ENCODE measurements around the gene SMURF2.
"Not testable (repeated sequence)": the region's sequence is repeated elsewhere in the genome, so short reads cannot be mapped to it uniquely, and the experiment has no call there.

SMURF2 gene

GRCh38 chr17:64599187-64599676 is 62.9 kb downstream of the SMURF2 start:
- ATAC-seq: peak; percentile 96
- Mint-ChIP-seq H3K27ac (peak overlapping the region; percentile 86), H3K9me3 (no peaks in the 10 kb centered on the region), H3K4me3 (peak overlapping the region; percentile 55), H3K36me3 (peaks cover 10% of the 10 kb centered on the region), H3K4me1 (peaks cover 23% of the 10 kb centered on the region), H3K27me3 (no peaks in the 10 kb centered on the region)

DNA sequence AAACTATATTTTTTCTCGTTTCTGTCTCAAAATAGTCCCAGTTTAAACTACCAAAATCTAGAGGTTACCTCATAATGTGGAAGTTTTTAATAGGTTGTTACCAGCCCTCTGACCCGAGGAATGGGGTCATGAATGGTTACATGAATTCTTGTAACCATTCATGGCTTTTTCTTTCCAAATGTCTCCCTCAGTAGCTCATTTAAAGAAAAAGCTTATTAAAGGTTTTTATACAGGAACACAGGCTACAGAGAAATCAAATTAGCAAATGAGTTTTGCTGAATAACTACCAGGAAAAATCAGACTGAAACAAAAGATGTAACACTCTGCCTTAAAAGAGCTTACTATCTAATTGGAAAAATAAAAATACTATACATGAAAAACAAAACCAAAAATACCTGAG is 63.4 kb downstream of the SMURF2 start:
- peaks cover 10% of the 10 kb centered on the region for H3K36me3 Mint-ChIP-seq
- peaks cover 23% of the 10 kb centered on the region for H3K4me1 Mint-ChIP-seq
- H3K4me3 Mint-ChIP-seq: no peak overlapping the region
- no peak for ATAC-seq
- peak overlapping the region; percentile 86 for H3K27ac Mint-ChIP-seq
- no peaks in the 10 kb centered on the region for H3K9me3 Mint-ChIP-seq
- H3K27me3 Mint-ChIP-seq: no peaks in the 10 kb centered on the region

DNA sequence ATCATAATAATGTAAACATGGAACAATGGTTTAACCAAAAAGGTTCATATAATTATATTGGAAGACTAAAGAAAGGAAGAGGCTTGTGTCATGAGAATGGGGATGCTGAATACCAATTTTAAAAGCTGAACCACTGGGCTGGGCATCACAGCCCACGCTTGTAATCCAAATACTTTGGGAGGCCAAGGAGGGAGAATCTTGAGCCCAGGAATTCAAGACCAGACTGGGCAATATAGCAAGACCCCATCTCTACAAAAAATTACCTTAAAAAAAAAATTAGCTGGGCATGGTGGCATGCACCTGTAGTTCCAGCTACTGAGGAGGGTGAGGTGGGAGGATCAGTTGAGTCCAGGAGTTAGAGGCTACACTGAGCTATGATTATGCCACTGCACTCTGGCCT is 65.1 kb downstream of the SMURF2 start:
- peaks cover 19% of the 10 kb centered on the region for H3K36me3 Mint-ChIP-seq
- H3K27ac Mint-ChIP-seq: no peak overlapping the region
- H3K4me3 Mint-ChIP-seq: no peak overlapping the region
- H3K4me1 Mint-ChIP-seq: peaks cover 26% of the 10 kb centered on the region
- no peaks in the 10 kb centered on the region for H3K27me3 Mint-ChIP-seq
- no peaks in the 10 kb centered on the region for H3K9me3 Mint-ChIP-seq
- no peak for ATAC-seq

- Mint-ChIP-seq H3K4me1 (peaks cover 27% of the 10 kb centered on the region), H3K27me3 (no peaks in the 10 kb centered on the region)
- ATAC-seq: no peak
Observed at GRCh38 chr17:64596439-64596838, 65.7 kb downstream of the SMURF2 start.

GRCh38 chr17:64591944-64592343 is 70.2 kb downstream of the SMURF2 start:
- no peak for ATAC-seq
- Mint-ChIP-seq H3K4me1 (peaks cover 12% of the 10 kb centered on the region), H3K27ac (no peak overlapping the region), H3K9me3 (no peaks in the 10 kb centered on the region), H3K36me3 (peaks cover 30% of the 10 kb centered on the region), H3K27me3 (no peaks in the 10 kb centered on the region), H3K4me3 (no peak overlapping the region)

More at GRCh38 chr17:64596439-64596838, 65.7 kb downstream of the SMURF2 start:
- H3K36me3 Mint-ChIP-seq: peaks cover 22% of the 10 kb centered on the region
- H3K4me3 Mint-ChIP-seq: no peak overlapping the region
- H3K27ac Mint-ChIP-seq: no peak overlapping the region
- H3K9me3 Mint-ChIP-seq: no peaks in the 10 kb centered on the region

GRCh38 chr17:64585146-64585545 is 77.0 kb downstream of the SMURF2 start:
- no peaks in the 10 kb centered on the region for H3K27me3 Mint-ChIP-seq
- no peak overlapping the region for H3K4me3 Mint-ChIP-seq
- H3K36me3 Mint-ChIP-seq: peaks cover 24% of the 10 kb centered on the region
- no peak overlapping the region for H3K27ac Mint-ChIP-seq
- peaks cover 10% of the 10 kb centered on the region for H3K4me1 Mint-ChIP-seq
- H3K9me3 Mint-ChIP-seq: no peaks in the 10 kb centered on the region
- no peak for ATAC-seq

DNA sequence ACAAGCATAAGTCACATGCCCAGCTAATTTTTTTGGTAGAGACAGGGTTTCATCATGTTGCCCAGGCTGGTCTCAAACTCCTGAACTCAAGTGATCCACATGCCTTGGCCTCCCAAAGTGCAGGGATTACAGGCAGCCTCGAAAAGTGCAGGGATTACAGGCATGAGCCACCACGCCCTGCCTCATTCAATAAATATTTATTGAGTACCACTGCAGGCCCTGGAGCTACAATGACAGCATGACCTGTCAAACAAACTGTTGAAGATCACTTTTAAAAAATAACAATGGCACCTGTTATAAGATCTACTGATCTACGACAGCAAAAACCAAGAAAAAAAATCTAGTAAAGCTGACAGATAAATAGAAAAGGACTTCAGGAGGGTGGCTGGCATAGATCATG is 79.1 kb downstream of the SMURF2 start:
- H3K9me3 Mint-ChIP-seq: no peaks in the 10 kb centered on the region
- peaks cover 10% of the 10 kb centered on the region for H3K4me1 Mint-ChIP-seq
- peaks cover 31% of the 10 kb centered on the region for H3K36me3 Mint-ChIP-seq
- no peak for ATAC-seq
- H3K27me3 Mint-ChIP-seq: no peaks in the 10 kb centered on the region
- H3K27ac Mint-ChIP-seq: no peak overlapping the region
- no peak overlapping the region for H3K4me3 Mint-ChIP-seq

DNA sequence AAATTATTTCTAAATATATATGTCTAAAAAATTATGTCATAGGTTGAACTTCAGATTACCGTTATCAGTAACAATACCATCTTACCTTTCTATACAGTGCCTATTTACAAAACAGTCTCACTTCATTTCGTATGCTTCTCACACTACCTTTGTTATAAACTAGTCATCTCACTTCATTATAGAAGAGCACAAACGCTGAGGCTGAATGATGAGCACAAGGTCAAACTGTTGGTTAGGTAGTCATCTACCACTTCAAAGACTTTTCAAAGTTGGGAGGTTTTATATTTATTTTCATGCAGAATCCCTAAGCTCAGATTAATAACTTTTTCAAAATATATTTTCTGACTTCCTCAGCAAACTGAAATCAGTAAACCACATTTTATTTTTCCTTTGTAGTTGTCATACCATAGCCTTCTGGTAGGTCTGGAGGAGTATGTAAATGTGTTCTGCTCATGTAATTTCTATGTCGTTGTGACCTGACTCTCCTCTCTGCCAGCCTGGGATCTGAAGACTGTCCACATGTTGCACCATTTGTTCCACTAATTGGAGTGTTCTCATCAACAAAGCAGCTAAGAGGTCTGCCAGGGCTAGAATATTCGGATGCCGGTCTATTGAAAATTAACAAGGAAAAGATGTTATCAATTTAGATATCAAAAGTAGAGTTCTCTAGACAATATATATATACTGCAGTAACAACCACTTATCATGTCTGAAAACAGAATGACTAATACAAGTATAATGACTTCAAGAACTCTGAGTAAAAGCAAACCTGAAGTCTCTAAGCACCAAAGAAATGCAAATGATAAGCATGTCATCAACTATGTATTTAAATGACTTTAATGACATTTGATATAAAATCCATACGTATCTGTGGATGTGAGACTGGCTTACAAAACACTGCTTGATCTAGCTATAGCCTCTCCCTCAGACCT is 81.5 kb downstream of the SMURF2 start:
- peak overlapping the region; percentile 48 for H3K27ac Mint-ChIP-seq
- no peaks in the 10 kb centered on the region for H3K27me3 Mint-ChIP-seq
- ATAC-seq: peak; percentile 8
- H3K36me3 Mint-ChIP-seq: peaks cover 41% of the 10 kb centered on the region
- no peak overlapping the region for H3K4me3 Mint-ChIP-seq
- peaks cover 10% of the 10 kb centered on the region for H3K4me1 Mint-ChIP-seq
- no peaks in the 10 kb centered on the region for H3K9me3 Mint-ChIP-seq

DNA sequence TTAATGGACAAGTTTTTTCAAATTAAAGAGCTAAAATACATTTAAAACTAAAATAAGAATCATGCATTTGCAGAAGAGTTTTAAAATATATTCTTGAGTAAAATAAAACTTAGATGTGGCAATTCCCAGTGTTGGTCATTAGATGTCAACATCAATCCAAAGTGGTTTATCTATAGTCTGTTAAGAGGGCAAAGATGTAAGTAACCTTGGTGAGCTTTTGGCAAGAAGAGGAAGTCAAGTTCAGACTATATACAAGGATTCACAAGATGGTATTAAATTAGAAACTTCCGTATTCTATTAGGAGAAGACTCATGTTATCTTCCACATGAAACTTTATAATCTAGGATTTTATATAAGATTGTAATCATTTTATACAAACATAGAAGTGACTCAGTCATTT is 82.2 kb downstream of the SMURF2 start:
- no peak overlapping the region for H3K4me3 Mint-ChIP-seq
- H3K9me3 Mint-ChIP-seq: no peaks in the 10 kb centered on the region
- peaks cover 41% of the 10 kb centered on the region for H3K36me3 Mint-ChIP-seq
- no peak for ATAC-seq
- H3K27me3 Mint-ChIP-seq: no peaks in the 10 kb centered on the region
- peaks cover 10% of the 10 kb centered on the region for H3K4me1 Mint-ChIP-seq
- no peak overlapping the region for H3K27ac Mint-ChIP-seq

DNA sequence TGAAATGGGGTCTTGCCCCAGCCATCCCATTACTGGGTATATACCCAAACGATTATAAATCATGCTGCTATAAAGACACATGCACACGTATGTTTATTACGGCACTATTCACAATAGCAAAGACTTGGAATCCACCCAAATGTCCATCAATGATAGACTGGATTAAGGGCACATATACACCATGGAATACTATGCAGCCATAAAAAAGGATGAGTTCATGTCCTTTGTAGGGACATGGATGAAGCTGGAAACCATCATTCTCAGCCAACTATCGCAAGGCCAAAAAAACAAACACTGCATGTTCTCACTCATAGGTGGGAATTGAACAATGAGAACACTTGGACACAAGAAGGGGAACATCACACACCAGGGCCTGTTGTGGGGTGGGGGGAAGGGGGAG is 85.1 kb downstream of the SMURF2 start:
- H3K27ac Mint-ChIP-seq, H3K9me3 Mint-ChIP-seq, H3K4me1 Mint-ChIP-seq, H3K27me3 Mint-ChIP-seq, H3K4me3 Mint-ChIP-seq, ATAC-seq: not testable (repeated sequence)
- H3K36me3 Mint-ChIP-seq: peaks cover 39% of the 10 kb centered on the region

DNA sequence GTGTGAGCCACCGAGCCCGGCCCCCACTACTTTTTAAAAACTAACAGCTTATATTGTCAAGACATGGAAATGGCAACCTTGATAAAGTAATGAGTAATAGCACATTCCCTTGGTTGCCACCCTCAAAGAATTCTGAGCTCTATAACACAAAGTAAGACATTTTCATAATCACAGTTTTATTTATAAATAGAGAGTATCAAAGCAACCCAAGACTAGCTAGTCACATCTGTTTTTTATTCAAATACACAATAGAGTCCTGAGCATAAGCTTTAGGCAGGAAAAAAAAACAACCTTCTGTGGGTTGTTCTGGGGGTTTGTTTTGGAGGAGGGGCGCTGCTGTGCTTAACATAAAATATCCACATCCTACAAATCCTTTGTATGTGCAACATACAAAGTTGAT is 86.7 kb downstream of the SMURF2 start:
- Mint-ChIP-seq H3K27ac (no peak overlapping the region), H3K4me1 (no peaks in the 10 kb centered on the region), H3K4me3 (no peak overlapping the region), H3K9me3 (no peaks in the 10 kb centered on the region), H3K36me3 (peaks cover 28% of the 10 kb centered on the region), H3K27me3 (no peaks in the 10 kb centered on the region)
- ATAC-seq: no peak

- peaks cover 25% of the 10 kb centered on the region for H3K36me3 Mint-ChIP-seq
- ATAC-seq: no peak
- H3K9me3 Mint-ChIP-seq: no peaks in the 10 kb centered on the region
Observed at GRCh38 chr17:64574646-64575045, 87.5 kb downstream of the SMURF2 start.

GRCh38 chr17:64573214-64573613 is 88.9 kb downstream of the SMURF2 start:
- no peak overlapping the region for H3K4me3 Mint-ChIP-seq

More at GRCh38 chr17:64574646-64575045, 87.5 kb downstream of the SMURF2 start:
- Mint-ChIP-seq H3K4me3 (no peak overlapping the region), H3K27me3 (no peaks in the 10 kb centered on the region), H3K4me1 (no peaks in the 10 kb centered on the region), H3K27ac (no peak overlapping the region)

GRCh38 chr17:64572682-64573154 is 89.4 kb downstream of the SMURF2 start:
- H3K36me3 Mint-ChIP-seq: peaks cover 20% of the 10 kb centered on the region
- H3K4me1 Mint-ChIP-seq: no peaks in the 10 kb centered on the region
- ATAC-seq: no peak
- H3K27me3 Mint-ChIP-seq: no peaks in the 10 kb centered on the region
- H3K27ac Mint-ChIP-seq: no peak overlapping the region
- no peaks in the 10 kb centered on the region for H3K9me3 Mint-ChIP-seq
- H3K4me3 Mint-ChIP-seq: no peak overlapping the region

More at GRCh38 chr17:64573214-64573613, 88.9 kb downstream of the SMURF2 start:
- no peaks in the 10 kb centered on the region for H3K9me3 Mint-ChIP-seq
- H3K4me1 Mint-ChIP-seq: no peaks in the 10 kb centered on the region
- no peaks in the 10 kb centered on the region for H3K27me3 Mint-ChIP-seq
- no peak overlapping the region for H3K27ac Mint-ChIP-seq
- ATAC-seq: no peak
- peaks cover 25% of the 10 kb centered on the region for H3K36me3 Mint-ChIP-seq

DNA sequence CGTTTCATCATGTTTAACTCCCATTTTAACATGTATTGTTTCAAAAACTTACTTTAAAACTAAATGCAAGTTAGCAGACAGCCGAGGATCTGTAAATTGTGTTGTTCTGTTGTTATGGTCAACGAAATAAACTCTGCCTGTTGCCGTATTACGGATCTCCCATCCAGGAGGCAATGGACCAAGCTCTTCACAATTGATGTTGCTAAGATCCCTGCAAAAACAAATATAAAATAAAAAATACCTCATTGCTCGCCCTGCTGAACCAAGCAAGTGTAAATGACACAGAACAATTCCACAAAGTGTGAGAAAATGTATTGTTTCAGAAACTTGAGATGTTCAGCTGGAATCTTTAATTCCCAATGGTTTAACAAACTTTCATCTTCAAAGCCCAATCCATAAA is 90.4 kb downstream of the SMURF2 start:
- Mint-ChIP-seq H3K36me3 (peaks cover 14% of the 10 kb centered on the region), H3K27me3 (no peaks in the 10 kb centered on the region), H3K4me1 (no peaks in the 10 kb centered on the region), H3K9me3 (no peaks in the 10 kb centered on the region), H3K4me3 (no peak overlapping the region), H3K27ac (no peak overlapping the region)
- ATAC-seq: no peak

DNA sequence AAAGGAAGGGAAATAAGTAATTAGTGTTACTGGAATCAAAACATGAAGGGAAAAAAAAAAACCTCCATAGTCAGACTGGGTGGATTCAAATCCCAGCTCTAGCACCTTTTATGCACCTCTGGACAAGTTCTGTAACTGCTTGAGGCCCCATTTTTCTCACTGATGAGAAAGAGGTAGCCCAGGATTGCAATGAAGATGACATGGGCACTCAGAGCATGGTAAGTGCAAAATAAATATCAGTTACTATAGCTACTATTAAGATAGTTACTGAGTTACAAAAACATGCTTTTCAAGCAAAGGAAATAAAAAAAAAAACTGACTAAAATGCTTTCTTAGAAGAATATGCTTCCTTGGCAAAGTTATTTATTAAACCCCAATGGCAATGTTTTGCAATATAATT is 96.5 kb downstream of the SMURF2 start:
- H3K27ac Mint-ChIP-seq: no peak overlapping the region
- no peaks in the 10 kb centered on the region for H3K9me3 Mint-ChIP-seq
- no peak overlapping the region for H3K4me3 Mint-ChIP-seq
- ATAC-seq: no peak
- no peaks in the 10 kb centered on the region for H3K27me3 Mint-ChIP-seq
- no peaks in the 10 kb centered on the region for H3K4me1 Mint-ChIP-seq
- H3K36me3 Mint-ChIP-seq: peaks cover 26% of the 10 kb centered on the region
